HFFc6 (cell line): ENCODE results near the gene PALLD. TPM values are rescaled to one million over a fixed set of nuclear protein-coding genes. Genes with fewer than 3 reads are reported as not detected.

Experiments
- DNase-seq: peaks from one replicate; pipeline ENCODE4 v3.0.0-alpha.2; 2018
- H3K27ac Mint-ChIP-seq: 2 replicates; pipeline ENCODE4 v1.8.0; 2020; ENCODE audit warnings: mild to moderate bottlenecking, mixed read lengths
- H3K27me3 Mint-ChIP-seq: 2 replicates; pipeline ENCODE4 v1.8.0; 2021; ENCODE audit warnings: mild to moderate bottlenecking, moderate library complexity, mixed read lengths; ENCODE audit not compliant: insufficient read depth
- H3K36me3 Mint-ChIP-seq: 2 replicates; pipeline ENCODE4 v1.8.0; 2021; ENCODE audit warnings: low read depth, mixed read lengths
- H3K4me1 Mint-ChIP-seq: 2 replicates; pipeline ENCODE4 v1.8.0; 2020; ENCODE audit warnings: low read depth, mixed read lengths
- H3K4me3 Mint-ChIP-seq: 2 replicates; pipeline ENCODE4 v1.8.0; 2020; ENCODE audit warnings: mild to moderate bottlenecking, moderate library complexity, mixed read lengths
- H3K9me3 Mint-ChIP-seq: 2 replicates; pipeline ENCODE4 v1.8.0; 2020; ENCODE audit warnings: mild to moderate bottlenecking, mixed read lengths
- total RNA-seq, 6 experiments: library from RNA; stranded (reverse); fragmentation: NEBNext Ultra II Directional; extraction: Animal tissue kit (Norgen Biotek cat#: 25700); gene quantifications; 2 replicates in 1 of 6; 3 replicates in 5 of 6; pipeline ENCODE4 v1.2.3, GENCODE V29; 2021
- TF ChIP-seq, protein P1 (sequence below): fragments of 200-600 bp; sonication (generic); IDR thresholded peaks from 2 replicates; pipeline ENCODE4 v1.5.0; 2021; ENCODE audit warnings: antibody characterized with exemption, mild to moderate bottlenecking

Gene PALLD
- total RNA-seq, 6 experiments from 2014 or later: 72.6 to 163 (median 149) TPM

DNA sequence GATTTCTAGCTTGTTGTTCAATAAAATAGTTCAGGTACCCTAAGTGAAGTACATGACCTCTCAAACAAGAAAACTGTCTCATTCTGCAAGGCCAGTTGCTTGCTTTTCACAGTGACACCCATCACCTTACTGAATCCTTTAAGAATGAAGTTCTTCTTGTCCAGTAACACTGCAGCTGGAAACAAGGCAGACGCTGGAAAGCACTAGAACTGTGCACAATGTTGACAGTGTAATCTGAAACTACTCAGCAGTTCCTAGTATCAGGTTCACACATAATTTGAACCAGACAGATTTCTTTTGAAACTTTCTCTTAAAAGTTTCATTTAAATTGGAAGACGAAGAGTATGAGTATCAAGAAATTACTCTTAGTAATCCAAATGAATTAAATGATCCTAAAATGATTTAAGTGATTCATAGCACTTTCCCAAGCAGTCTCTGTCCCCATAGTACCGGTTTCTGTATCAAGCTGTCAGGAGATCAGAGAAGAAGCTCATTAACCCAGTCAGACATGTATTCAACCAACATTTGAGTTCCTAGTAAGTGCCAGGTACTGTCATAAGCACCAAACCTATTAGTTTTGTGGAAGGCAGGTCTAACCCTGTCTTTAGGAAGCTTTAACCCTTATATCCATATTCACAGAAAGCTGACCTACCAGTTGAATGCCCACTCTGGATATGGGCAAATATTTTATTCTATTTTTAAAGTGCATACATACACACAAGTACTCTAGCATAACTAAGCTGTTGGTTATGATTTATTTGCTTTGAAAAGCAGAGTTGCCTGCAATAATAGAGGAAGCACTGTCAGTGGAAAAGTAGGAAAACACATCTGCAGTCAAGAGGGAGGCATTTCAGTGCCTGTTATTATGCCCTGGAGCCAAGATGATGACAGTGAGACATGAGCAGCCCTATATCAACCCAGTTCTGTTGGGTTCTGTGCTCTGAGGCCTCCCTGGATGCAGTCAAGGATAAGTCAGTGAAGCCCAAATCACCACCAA, 63.6 kb downstream of the PALLD start:
- Mint-ChIP-seq H3K4me1 (peaks cover 77% of the 10 kb centered on the region), H3K4me3 (0 out of 2 replicates have a peak overlapping the region, but pooled peaks have one; percentile 11), H3K27ac (peak overlapping the region; percentile 20), H3K9me3 (no peaks in the 10 kb centered on the region), H3K36me3 (peaks cover 4% of the 10 kb centered on the region), H3K27me3 (peaks cover 2% of the 10 kb centered on the region; the same call in 1 of the 2 replicates)
- DNase-seq: no peak
- TF ChIP-seq, protein P1, sequence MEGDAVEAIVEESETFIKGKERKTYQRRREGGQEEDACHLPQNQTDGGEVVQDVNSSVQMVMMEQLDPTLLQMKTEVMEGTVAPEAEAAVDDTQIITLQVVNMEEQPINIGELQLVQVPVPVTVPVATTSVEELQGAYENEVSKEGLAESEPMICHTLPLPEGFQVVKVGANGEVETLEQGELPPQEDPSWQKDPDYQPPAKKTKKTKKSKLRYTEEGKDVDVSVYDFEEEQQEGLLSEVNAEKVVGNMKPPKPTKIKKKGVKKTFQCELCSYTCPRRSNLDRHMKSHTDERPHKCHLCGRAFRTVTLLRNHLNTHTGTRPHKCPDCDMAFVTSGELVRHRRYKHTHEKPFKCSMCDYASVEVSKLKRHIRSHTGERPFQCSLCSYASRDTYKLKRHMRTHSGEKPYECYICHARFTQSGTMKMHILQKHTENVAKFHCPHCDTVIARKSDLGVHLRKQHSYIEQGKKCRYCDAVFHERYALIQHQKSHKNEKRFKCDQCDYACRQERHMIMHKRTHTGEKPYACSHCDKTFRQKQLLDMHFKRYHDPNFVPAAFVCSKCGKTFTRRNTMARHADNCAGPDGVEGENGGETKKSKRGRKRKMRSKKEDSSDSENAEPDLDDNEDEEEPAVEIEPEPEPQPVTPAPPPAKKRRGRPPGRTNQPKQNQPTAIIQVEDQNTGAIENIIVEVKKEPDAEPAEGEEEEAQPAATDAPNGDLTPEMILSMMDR: no peak

DNA sequence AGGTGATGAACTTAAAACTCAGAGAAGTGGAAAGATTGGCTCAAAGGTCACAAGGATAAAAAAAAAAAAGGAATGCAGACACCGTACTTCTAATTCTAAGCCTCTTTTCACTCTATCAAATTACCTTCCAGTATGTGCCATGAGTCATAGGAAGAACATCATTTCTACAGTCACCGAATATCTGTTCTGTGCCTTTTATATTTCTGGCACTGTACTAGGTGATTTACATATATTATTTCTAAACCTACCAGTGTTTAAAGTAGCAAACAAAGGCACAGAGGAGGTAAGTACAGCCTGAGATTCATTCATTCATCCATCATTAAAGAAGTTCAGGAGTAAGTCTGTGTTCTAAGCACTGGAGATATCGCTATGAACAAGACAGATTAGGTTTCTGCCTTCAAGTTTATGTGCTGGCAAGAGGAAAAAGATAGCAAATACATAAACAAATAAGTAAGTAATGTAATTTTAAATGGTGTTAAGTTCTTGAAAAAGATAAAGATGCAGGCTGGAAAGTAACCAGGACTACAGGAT, 65.3 kb downstream of the PALLD start:
- Mint-ChIP-seq H3K36me3 (peaks cover 4% of the 10 kb centered on the region), H3K4me3 (no peak overlapping the region), H3K9me3 (no peaks in the 10 kb centered on the region), H3K4me1 (peaks cover 68% of the 10 kb centered on the region), H3K27ac (peak overlapping the region; percentile 1; the same call in 1 of the 2 replicates), H3K27me3 (peaks cover 2% of the 10 kb centered on the region; the same call in 1 of the 2 replicates)
- TF ChIP-seq, protein P1: no peak
- peak; percentile 41 for DNase-seq

DNA sequence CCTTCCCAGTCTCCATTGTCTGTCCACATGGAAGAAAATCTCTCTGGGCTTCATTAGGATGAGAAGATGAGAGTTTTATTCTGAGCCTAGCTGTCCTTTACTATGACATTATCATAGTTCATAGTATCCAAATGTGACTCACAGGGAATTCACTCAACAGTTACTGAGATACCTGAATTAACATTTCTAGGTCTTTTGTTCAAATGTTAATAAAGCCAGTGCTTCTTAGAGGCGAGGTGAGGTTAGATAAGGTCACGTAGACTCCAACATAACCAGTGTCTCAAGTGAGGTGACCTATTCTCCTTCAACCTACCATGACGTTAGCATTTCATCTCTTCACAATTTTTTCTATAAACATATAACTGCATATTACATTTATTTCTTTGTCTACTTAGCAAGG, 67.2 kb downstream of the PALLD start:
- no peaks in the 10 kb centered on the region for H3K36me3 Mint-ChIP-seq
- H3K9me3 Mint-ChIP-seq: no peaks in the 10 kb centered on the region
- no peak for DNase-seq
- H3K27me3 Mint-ChIP-seq: peaks cover 2% of the 10 kb centered on the region; the same call in 1 of the 2 replicates
- H3K4me3 Mint-ChIP-seq: no peak overlapping the region
- no peak overlapping the region for H3K27ac Mint-ChIP-seq
- peaks cover 53% of the 10 kb centered on the region for H3K4me1 Mint-ChIP-seq
- TF ChIP-seq, protein P1: no peak

DNA sequence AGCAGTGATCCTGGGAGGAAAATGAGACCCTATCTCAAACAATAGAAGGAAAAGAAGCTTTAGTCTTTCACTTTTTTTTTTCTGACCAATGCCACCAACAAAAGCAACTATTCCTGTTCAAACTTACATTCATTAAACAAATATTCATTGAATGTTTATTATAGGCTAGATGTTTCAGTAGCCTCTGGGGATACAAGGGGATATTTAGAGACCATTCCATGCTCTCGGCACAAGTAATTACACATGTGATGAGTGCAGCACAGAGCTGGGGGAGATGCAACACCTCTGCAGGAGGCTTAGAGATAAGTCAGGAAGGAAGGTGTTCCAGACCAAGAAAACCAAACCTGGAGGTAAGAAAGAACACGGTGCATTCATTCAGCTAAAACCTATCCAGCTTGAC, 68.3 kb downstream of the PALLD start:
- no peak for DNase-seq
- H3K9me3 Mint-ChIP-seq: no peaks in the 10 kb centered on the region
- H3K27me3 Mint-ChIP-seq: no peaks in the 10 kb centered on the region
- H3K36me3 Mint-ChIP-seq: no peaks in the 10 kb centered on the region
- no peak overlapping the region for H3K4me3 Mint-ChIP-seq
- peaks cover 53% of the 10 kb centered on the region for H3K4me1 Mint-ChIP-seq
- H3K27ac Mint-ChIP-seq: no peak overlapping the region
- TF ChIP-seq, protein P1: no peak

DNA sequence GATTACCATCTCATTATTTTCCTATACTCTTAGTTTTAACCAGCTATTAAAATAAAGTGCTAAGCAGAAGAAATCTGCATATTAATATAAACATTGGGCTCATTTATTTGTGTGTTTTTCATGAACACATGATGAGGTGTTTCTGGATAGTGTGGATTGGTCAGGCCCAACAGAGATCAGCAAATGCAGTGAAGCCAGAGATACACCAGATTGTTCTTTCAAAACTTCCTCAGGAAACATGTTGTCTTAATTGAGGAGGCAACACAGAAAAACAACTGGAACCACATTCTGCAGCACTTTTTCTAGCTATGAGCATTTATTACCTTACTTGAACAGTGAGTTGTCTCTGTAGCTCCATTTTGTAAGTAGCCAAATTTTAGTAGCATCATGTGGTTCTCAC, 69.9 kb downstream of the PALLD start:
- H3K9me3 Mint-ChIP-seq: no peaks in the 10 kb centered on the region
- TF ChIP-seq, protein P1: no peak
- H3K4me3 Mint-ChIP-seq: no peak overlapping the region
- H3K36me3 Mint-ChIP-seq: no peaks in the 10 kb centered on the region
- DNase-seq: no peak
- no peaks in the 10 kb centered on the region for H3K27me3 Mint-ChIP-seq
- no peak overlapping the region for H3K27ac Mint-ChIP-seq
- H3K4me1 Mint-ChIP-seq: peaks cover 45% of the 10 kb centered on the region
